Raji (cell line): ENCODE data around the gene UNC119B.

ENCODE experiments used
- POLR2A ChIP-seq: IDR thresholded peaks from 2 replicates; pipeline ENCODE4 v1.6.1; 2011; ENCODE audit warnings: low read depth, low read length, control low read depth; ENCODE audit not compliant: insufficient read depth

The UNC119B gene

DNA sequence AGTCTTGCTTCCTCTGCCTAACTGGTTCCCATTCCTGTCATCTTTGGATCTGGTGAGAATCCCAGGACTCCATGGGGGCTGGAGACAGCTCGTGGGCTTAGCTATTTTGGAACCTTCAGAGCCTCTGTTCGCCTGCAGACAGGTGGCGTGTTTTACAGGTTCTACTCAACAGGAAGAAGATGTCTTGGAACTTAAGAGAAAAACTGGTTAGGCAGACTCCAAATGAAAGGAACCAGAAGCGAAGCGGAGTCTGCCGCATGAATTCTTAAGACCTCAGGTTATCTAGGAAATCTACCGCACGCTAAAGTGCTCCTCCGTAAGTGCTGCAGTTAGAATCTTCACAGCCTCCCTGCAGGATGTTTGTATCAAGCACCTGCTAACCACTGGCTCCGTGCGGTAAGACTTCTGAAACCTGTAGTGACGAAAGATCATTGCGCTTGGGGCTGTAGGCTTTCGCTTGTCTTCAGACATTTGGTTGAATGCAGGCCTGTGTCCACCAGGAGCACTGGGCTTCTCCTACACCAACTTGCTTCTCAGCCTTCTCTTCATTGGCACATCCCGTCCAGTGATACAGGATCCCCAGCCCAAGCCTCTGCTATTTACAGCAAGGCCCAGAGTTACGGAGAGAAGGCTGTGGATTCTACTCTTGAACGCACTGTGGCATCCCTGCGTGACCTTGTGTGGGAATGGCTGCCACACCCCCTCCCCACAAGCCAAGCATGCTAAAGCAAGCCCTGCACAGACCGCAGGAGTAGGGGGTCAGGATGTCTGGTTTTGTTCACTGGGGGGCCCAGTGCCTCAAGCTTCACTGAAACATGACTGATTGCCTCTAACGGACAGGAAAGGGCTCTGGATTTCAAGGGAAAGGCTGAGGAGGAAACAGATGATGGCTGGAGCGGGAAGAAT lies 50.3 kb downstream of the UNC119B start:
- TF ChIP-seq POLR2A: no peak

GRCh38 chr12:120761519-120761934 lies 51.3 kb downstream of the UNC119B start:
- TF ChIP-seq POLR2A: no peak

- TF ChIP-seq POLR2A: no peak
These were observed 51.8 kb downstream of the UNC119B start for GRCh38 chr12:120762086-120762485.

DNA sequence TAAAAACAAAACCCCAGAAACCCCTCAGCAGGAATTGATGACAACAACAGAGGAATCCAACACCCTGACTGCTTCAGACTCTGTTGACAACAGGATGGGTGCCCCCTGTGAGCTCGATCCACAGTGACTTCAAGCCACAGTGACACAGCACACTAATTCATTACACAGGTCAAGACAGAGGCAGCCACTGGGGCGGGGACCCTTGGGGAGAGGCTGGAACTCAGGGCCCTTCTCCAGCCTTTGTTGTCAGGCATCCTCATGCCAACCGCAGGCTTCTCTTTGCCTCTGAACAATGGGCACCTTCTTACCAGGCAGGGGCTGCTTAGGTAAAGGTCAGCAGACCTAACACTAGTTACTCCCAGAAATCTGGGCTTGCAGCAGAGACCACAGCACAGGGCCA lies 53.0 kb downstream of the UNC119B start:
- TF ChIP-seq POLR2A: no peak

DNA sequence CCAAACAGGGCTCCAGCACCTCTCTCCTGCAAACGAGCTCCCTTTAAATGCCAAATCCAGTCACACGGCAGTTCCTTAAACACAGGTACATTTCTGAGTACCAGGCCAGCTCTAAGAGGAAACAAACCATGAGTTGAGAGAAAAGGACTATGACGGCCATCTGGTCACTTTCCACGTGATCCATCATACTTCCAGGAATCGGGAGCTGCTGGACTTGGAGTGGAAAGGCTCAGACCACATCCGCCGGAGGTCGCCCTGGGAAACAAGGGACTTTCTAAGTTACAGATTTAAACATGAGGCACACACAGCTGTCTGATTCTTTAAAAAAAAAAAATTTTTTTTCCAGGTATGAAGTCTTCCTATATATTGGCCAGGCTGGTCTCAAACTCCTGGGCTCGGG lies 54.6 kb downstream of the UNC119B start:
- TF ChIP-seq POLR2A: no peak

DNA sequence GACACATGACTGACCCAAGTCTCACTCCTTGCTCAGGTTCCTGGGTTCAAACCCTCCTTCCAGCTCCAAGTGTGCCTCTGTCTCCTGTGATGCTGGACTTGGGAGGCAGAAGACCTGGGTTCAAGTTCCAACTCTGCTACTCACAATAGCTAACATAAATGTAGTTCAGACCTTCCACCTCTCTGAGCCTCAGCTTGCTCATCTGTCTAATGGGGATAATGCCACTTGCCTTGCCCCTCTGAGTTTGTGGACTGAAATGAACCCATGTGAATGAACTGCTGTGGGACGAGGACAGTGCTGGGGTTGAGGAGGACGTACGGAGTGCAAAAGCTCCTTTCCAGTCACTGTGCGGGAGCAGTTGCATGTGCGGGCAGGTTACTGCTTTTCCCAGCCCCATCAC lies 56.3 kb downstream of the UNC119B start:
- TF ChIP-seq POLR2A: no peak

GRCh38 chr12:120767071-120768024 lies 57.1 kb downstream of the UNC119B start:
- TF ChIP-seq POLR2A: no peak

GRCh38 chr12:120771097-120771496 lies 60.8 kb downstream of the UNC119B start:
- TF ChIP-seq POLR2A: no peak
